Body of pancreas (tissue), 4 donors: ENCODE results near the gene CCDC102B.

Experiments used
- CTCF ChIP-seq, 7 experiments: fragments of 450-650 bp in 4 of 7; fragments of 200-600 bp in 3 of 7; sonication (generic) in 3 of 7; IDR thresholded peaks; one replicate each; pipeline ENCODE4 v1.5.1; 2016 to 2019; ENCODE audit warnings: antibody characterized with exemption in 7 of 7
- POLR2A ChIP-seq, 3 donors: fragments of 450-650 bp; IDR thresholded peaks; one replicate each; pipeline ENCODE4 v1.6.1; 2016; ENCODE audit warnings: antibody characterized with exemption in 3 of 3, mild to moderate bottlenecking in 2 of 3

- TF ChIP-seq CTCF (IDR thresholded peaks at IDR 0.05), result no peak
- TF ChIP-seq POLR2A (IDR thresholded peaks at IDR 0.05), result no peak
These were observed 269.2 kb downstream of the CCDC102B start for GRCh38 chr18:69067048-69067447.
